Dedifferentiated amniotic fluid mesenchymal stem cell (primary cell): Measurements from ENCODE around the gene CNTN3.

Source experiments
- DNase-seq: peaks from one replicate; pipeline ENCODE4 v3.0.0-alpha.2; 2016; ENCODE audit errors: extremely low spot score

The CNTN3 gene

DNA sequence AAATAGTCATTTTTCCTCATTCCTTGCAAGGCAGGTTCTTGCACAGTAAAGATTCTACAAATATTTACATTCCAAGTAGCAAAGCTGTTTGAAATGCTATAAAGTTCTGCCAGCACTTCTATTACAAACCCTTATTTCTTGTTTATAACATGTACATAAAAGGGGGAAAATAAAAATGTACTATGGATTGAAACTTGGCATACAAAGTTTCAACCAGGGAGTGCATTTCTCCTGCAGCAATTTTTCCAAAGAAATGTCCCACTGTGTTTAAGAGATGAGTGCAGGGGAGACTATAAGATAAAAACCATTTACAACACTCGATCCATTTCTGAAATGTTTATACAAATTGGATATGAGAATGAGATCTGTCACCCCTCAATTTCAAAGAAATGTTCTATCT, 3.3 kb downstream of the CNTN3 start:
- no peak for DNase-seq

DNA sequence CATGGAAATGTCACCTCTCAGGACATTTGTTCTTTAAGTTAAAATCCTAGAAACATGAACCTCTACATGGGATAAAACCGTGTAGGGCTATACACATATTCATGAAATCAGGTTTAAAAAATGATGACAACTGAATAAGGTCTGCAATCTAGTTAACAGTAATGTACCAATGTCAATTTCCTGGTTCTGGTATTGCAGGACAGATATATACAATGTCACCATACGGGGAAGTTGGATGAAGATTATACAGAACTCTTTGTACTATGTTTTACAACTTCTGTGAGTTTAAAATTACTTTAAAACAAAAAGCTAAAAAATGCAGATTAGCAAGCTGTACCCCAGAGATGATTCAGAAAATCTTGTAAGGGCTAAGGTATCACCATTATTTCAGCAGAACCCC, 6.7 kb downstream of the CNTN3 start:
- DNase-seq, result no peak

DNA sequence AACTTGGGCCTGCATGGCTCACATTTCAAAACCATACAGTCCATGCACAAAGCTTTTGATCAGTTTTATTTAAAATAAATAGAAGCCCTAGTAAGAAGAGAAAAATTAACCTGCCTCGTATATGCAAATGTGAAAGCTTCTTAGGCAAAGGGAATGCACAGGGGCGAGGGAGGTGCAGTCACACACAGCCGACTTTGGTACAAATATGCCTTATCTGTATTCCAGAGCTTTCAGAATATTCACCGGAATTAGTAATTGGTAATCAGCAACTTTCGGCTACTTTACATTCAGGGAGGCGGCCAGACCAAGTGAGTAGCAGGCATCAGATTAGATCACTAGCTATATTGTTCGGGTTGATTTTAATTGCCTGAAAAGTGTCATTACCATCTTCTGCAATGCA, 7.5 kb downstream of the CNTN3 start:
- DNase-seq, result no peak

DNA sequence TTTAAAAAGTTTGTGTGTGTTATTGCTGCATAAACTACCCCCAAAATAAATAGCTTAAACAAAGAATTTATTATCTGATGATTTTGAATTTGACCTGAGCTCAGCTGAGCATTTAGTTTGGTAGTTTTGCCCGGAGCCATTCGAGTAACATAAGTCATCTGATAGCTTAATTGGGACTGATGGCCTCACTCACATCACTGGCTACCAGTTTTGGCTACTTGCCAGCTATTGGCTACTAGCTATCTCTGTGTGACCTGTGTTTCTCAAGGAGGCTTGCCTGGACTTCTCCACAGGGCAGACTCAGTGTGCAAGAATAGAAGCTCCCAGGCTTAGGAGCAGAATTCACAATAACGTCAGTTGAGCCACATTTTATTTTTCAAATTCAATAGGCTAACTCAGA, 9.0 kb downstream of the CNTN3 start:
- DNase-seq, result no peak

DNA sequence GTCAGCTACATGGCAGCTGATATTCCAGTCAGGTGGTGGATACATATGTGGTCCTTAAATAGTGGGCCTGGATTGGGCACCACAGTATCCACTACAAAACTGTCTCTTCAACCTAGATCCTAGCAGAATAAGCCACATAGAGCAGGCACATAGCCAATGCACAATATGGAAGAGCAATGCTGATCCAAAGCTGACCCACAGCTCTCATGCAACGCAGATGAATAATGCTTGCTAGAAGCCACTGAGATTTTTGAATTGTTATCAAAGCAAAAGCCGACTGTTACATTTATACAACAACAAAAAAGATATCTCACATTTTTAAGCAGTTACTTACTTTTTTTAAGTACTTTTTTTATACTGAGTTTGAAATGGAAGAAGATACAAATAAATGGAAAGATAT, 11.2 kb downstream of the CNTN3 start:
- DNase-seq, result no peak

DNA sequence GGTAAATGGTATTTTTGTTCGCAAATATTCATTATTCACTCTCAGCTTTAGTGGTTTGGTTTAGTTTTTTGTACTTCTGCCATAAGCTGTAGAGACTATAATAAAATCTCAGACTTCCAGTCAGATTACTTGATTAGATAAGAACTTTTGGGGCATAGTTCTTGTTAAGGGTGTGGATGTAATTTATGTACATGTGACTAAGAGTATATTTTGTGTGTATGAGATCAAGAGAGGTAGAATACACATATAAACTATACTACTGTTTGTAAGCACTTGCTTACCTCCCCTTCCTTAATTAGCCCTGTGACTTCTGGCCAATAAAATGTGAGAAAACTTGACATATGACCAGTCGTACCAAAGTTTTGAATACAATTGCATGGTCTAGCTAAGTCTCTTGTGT, 12.0 kb downstream of the CNTN3 start:
- DNase-seq, result no peak

- DNase-seq, result no peak
Observed at GRCh38 chr3:74601793-74602192, 12.7 kb downstream of the CNTN3 start.

GRCh38 chr3:74599564-74599963, 14.9 kb downstream of the CNTN3 start:
- DNase-seq, result no peak

DNA sequence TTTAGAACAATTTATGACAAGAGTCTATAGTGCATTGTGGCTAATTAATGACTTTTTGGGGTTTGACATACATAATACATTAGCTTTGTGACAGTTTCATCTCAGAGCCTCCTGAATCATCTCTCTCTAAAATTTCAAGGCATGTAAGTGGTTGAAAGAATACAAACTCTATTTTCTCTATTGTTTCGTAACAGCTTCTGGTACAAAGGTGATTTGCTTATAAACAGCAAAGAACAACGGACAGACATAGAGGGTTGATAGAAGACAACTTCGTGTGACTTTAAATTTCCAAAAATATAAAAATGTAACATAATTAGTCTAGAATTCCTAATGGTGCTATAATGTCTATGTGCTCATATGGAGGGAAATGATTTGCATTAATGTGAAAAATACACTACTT, 21.3 kb downstream of the CNTN3 start:
- DNase-seq, result no peak

DNA sequence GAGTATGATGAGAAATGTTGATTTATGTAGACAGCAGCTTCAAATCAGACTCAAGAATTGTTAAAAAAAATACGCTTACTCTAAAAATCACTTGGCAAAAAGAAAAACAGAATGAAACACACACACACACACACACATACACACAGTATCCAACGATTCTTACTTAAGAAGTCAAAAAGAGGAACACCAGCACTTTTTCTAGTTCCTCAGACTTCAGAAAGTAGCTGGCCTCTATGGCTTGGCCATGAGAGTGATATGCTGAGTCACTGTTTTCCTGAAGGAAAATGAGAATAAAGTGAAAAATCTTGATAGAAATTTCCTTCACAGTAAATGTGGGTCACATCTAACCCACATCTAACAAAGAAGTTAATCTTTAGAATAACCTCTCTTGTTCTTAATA, 22.1 kb downstream of the CNTN3 start:
- DNase-seq, result no peak

DNA sequence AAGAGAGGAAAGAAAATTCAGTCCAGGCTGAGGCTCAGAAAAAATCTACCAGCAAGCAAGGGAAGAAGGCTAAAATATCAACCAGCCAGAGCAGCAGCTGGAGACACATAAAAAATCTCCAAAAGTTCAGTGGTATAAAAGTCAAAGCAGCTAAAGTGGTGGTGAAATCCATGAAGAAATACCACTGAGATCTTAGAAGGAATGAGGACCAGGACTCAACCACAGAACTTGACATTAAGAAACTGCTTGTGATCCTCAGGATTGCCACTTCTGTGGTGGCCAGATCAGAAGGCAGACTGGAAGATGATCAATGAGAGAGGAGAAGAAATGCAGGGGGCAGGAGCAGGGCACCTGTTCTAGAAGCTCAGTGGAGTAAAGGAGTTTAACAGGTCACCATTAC, 22.5 kb downstream of the CNTN3 start:
- DNase-seq, result no peak

- no peak for DNase-seq
Observed at GRCh38 chr3:74591342-74591741, 23.1 kb downstream of the CNTN3 start.

DNA sequence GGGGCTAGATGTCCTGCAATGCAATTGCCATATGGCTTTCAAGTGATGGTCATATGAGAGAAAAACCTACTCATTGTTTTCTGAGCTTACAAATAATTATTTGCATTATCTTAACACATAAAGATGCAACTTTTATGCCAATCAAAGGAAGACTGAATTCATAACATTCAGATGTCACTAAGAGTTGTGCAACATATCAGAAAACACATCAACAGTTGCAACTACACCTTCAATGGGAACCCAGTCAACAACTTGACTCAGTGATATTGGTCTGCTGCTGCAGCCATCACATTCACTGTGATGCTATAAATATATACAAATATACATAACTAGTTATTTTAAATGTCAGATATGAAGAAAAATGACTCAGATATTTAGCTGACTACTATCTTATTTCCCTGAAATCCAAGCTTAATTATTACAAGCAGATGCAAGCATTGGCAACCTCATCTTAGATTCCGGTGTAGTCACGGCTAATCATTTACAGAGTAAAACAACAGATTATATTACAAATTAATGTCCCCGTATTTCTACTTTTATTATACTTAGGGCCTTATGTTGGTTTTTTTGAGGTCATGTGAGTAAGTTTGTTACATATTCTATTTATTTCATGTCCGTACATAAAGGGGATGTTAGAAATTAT, 23.7 kb downstream of the CNTN3 start:
- DNase-seq, result no peak

DNA sequence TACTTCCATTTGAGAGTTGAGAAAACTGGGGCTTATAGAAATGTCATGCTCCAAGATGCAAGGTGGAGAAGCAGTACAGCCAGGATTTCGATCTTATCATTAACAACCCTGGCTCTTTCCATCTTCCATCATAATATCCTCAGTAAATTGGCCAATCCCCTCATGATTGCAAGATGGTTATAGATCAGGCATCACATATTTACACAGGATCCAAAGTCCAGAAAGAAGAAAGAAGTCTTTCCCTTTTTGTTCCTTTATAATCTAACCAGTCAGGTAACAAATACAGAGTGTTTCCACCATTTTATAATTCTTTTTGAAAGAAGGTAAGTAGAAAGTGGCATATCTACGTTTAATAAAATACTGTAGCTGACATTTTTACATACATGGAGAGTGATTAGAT, 29.7 kb downstream of the CNTN3 start:
- no peak for DNase-seq

- no peak for DNase-seq
Observed at GRCh38 chr3:74582982-74583381, 31.5 kb downstream of the CNTN3 start.

GRCh38 chr3:74575857-74576256, 38.6 kb downstream of the CNTN3 start:
- no peak for DNase-seq

- no peak for DNase-seq
Observed at GRCh38 chr3:74571118-74571517, 43.3 kb downstream of the CNTN3 start.
